HepG2 (cell line): ENCODE data around the gene TEDC1. TPM values are rescaled to one million over a fixed set of nuclear protein-coding genes. Genes with fewer than 3 reads are reported as not detected.

Experiments used
- CBFB ChIP-seq: sonication (generic); formaldehyde crosslinking; IDR thresholded peaks from 2 replicates; pipeline ENCODE4 v1.4.0; 2020; ENCODE audit warnings: missing genetic modification reagents
- HDAC6 ChIP-seq: fragments of 200-600 bp; sonication (generic); IDR thresholded peaks from 2 replicates; pipeline ENCODE4 v1.7.0; 2017; ENCODE audit warnings: mild to moderate bottlenecking, antibody characterized with exemption, low read length, low read depth
- IKZF1 ChIP-seq: fragments of 450-650 bp; IDR thresholded peaks from 2 replicates; pipeline ENCODE4 v1.7.1; 2016
- NFRKB ChIP-seq: fragments of 450-650 bp; IDR thresholded peaks from 2 replicates; pipeline ENCODE4 v1.6.1; 2017
- NFYC ChIP-seq: IDR thresholded peaks from 2 replicates; pipeline ENCODE4 v1.6.1; 2016; ENCODE audit warnings: missing genetic modification reagents, missing compliant biosample characterization
- NONO ChIP-seq, 2 experiments: fragments of 450-650 bp in 1 of 2; sonication (generic) in 1 of 2; formaldehyde crosslinking in 1 of 2; IDR thresholded peaks in 1 of 2; conservative IDR thresholded peaks in 1 of 2; 2 replicates each; pipeline versions ENCODE4 v1.6.1 to v1.8.0; 2017 to 2022; ENCODE audit warnings: mild to moderate bottlenecking in 1 of 2, missing genetic modification reagents in 1 of 2, moderate library complexity in 1 of 2
- REXO4 ChIP-seq: sonication (generic); formaldehyde crosslinking; IDR thresholded peaks from 2 replicates; pipeline ENCODE4 v1.8.0; 2022; ENCODE audit warnings: missing genetic modification reagents, mild to moderate bottlenecking, borderline replicate concordance
- TOE1 ChIP-seq: sonication (generic); formaldehyde crosslinking; IDR thresholded peaks from 2 replicates; pipeline ENCODE4 v1.4.0; 2020; ENCODE audit warnings: mild to moderate bottlenecking, missing genetic modification reagents
- ZNF143 ChIP-seq: sonication (generic); formaldehyde crosslinking; IDR thresholded peaks from 2 replicates; pipeline ENCODE4 v1.4.0; 2020; ENCODE audit warnings: missing genetic modification reagents
- ZNF17 ChIP-seq: sonication (generic); formaldehyde crosslinking; IDR thresholded peaks from 2 replicates; pipeline ENCODE4 v1.5.0; 2020; ENCODE audit warnings: mild to moderate bottlenecking, missing genetic modification reagents
- ZNF598 ChIP-seq: sonication (generic); formaldehyde crosslinking; IDR thresholded peaks from 2 replicates; pipeline ENCODE4 v1.5.1; 2020; ENCODE audit warnings: mild to moderate bottlenecking, missing genetic modification reagents, borderline replicate concordance
- polyA plus RNA-seq, 8 experiments: library from polyadenylated mRNA; depleted of rRNA in 3 of 8; stranded (reverse) in 7 of 8; unstranded in 1 of 8; fragments of >200 nt; fragmentation: Illumina TruSeq in 4 of 8; extraction: Trizol in 4 of 8; gene quantifications; 2 replicates each; pipeline versions ENCODE4 v1.2.1 to v1.2.3, GENCODE V29; 2011 to 2016; ENCODE audit warnings: low read depth in 4 of 8, missing spikeins in 1 of 8, mixed read lengths in 1 of 8; ENCODE audit not compliant: insufficient read depth in 1 of 8
- total RNA-seq, 5 experiments: library from RNA; depleted of rRNA; stranded (reverse); fragments of >200 nt; fragmentation: Illumina TruSeq; extraction: Trizol; gene quantifications; 2 replicates each; pipeline ENCODE4 v1.2.3, GENCODE V29; 2016; ENCODE audit warnings: low read depth in 1 of 5
- TF ChIP-seq, protein P1 (sequence below): sonication (generic); formaldehyde crosslinking; IDR thresholded peaks from 2 replicates; pipeline ENCODE4 v1.5.0; 2020; ENCODE audit warnings: mild to moderate bottlenecking, missing genetic modification reagents
- TF ChIP-seq, protein P2 (sequence below): sonication (generic); formaldehyde crosslinking; conservative IDR thresholded peaks from 2 replicates; pipeline ENCODE4 v1.4.0; 2020; ENCODE audit warnings: mild to moderate bottlenecking, missing genetic modification reagents, moderate library complexity
- TF ChIP-seq, protein P3 (sequence below): sonication (generic); formaldehyde crosslinking; IDR thresholded peaks from 2 replicates; pipeline ENCODE4 v1.4.0; 2020; ENCODE audit warnings: mild to moderate bottlenecking, missing genetic modification reagents
- TF ChIP-seq, protein P4 (sequence below): IDR thresholded peaks from 2 replicates; pipeline ENCODE4 v1.6.1; 2016; ENCODE audit warnings: mild to moderate bottlenecking, missing biosample characterization, missing genetic modification reagents

TEDC1 gene
- total and polyA plus RNA-seq, 2 of the 13 experiments (the other 11 are each of a cell fraction or from before 2014, with no cell fraction given) = 5.7 to 27.4 TPM

DNA sequence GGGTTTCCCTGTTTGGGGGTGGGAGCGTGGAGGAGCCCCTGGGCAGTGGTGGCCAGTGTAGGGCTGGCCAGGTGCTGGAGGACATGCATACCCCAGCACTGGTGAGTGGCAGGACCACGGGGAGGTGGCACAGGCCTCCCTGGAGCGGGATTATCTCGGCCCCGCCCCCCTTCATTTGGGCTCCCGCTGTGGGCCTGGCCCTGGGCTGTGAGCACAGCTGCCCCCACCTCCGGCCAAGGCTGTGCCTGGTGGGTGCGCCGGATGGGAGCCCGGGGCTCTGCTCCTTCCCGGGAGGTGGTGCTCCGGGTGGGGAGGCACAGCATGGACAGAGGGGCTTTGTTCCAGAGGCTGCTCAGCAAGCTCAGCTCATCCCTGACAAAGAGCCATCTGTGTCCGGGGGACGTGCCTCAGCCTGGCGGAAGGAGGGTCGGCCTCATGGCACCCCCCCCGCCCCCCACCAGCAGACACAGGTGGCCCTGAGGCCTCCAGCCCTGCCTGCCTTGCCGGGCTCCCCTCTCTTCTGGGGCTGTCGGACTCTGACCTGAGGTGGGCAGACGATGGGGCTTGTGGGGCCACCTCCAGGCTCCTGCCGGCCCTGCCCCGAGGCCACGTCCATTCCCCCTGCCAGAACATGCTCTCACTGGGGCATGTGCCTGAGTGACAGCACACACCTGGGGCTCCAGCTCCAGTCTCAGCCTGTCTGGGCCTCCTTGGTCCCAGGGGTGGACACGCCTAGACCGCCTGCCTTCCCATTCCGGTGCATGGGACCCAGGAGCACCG is 8.4 kb downstream of the TEDC1 start (continued):
- TF ChIP-seq, protein P1, sequence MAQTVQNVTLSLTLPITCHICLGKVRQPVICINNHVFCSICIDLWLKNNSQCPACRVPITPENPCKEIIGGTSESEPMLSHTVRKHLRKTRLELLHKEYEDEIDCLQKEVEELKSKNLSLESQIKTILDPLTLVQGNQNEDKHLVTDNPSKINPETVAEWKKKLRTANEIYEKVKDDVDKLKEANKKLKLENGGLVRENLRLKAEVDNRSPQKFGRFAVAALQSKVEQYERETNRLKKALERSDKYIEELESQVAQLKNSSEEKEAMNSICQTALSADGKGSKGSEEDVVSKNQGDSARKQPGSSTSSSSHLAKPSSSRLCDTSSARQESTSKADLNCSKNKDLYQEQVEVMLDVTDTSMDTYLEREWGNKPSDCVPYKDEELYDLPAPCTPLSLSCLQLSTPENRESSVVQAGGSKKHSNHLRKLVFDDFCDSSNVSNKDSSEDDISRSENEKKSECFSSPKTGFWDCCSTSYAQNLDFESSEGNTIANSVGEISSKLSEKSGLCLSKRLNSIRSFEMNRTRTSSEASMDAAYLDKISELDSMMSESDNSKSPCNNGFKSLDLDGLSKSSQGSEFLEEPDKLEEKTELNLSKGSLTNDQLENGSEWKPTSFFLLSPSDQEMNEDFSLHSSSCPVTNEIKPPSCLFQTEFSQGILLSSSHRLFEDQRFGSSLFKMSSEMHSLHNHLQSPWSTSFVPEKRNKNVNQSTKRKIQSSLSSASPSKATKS (CRISPR knock-in tag) = no peak
- no peak for TF ChIP-seq NONO (IDR thresholded peaks at IDR 0.05)
- TF ChIP-seq NONO (CRISPR knock-in tag; conservative IDR thresholded peaks at IDR 0.05) = peak; percentile 88
- TF ChIP-seq CBFB (CRISPR knock-in tag) = peak; percentile 34
- no peak for TF ChIP-seq ZNF17
- no peak for TF ChIP-seq ZNF143 (CRISPR knock-in tag)
- TF ChIP-seq TOE1 (CRISPR knock-in tag) = no peak
- TF ChIP-seq IKZF1 = no peak
- TF ChIP-seq, protein P2, sequence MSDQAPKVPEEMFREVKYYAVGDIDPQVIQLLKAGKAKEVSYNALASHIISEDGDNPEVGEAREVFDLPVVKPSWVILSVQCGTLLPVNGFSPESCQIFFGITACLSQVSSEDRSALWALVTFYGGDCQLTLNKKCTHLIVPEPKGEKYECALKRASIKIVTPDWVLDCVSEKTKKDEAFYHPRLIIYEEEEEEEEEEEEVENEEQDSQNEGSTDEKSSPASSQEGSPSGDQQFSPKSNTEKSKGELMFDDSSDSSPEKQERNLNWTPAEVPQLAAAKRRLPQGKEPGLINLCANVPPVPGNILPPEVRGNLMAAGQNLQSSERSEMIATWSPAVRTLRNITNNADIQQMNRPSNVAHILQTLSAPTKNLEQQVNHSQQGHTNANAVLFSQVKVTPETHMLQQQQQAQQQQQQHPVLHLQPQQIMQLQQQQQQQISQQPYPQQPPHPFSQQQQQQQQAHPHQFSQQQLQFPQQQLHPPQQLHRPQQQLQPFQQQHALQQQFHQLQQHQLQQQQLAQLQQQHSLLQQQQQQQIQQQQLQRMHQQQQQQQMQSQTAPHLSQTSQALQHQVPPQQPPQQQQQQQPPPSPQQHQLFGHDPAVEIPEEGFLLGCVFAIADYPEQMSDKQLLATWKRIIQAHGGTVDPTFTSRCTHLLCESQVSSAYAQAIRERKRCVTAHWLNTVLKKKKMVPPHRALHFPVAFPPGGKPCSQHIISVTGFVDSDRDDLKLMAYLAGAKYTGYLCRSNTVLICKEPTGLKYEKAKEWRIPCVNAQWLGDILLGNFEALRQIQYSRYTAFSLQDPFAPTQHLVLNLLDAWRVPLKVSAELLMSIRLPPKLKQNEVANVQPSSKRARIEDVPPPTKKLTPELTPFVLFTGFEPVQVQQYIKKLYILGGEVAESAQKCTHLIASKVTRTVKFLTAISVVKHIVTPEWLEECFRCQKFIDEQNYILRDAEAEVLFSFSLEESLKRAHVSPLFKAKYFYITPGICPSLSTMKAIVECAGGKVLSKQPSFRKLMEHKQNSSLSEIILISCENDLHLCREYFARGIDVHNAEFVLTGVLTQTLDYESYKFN (CRISPR knock-in tag) = peak; percentile 97
- TF ChIP-seq, protein P3, sequence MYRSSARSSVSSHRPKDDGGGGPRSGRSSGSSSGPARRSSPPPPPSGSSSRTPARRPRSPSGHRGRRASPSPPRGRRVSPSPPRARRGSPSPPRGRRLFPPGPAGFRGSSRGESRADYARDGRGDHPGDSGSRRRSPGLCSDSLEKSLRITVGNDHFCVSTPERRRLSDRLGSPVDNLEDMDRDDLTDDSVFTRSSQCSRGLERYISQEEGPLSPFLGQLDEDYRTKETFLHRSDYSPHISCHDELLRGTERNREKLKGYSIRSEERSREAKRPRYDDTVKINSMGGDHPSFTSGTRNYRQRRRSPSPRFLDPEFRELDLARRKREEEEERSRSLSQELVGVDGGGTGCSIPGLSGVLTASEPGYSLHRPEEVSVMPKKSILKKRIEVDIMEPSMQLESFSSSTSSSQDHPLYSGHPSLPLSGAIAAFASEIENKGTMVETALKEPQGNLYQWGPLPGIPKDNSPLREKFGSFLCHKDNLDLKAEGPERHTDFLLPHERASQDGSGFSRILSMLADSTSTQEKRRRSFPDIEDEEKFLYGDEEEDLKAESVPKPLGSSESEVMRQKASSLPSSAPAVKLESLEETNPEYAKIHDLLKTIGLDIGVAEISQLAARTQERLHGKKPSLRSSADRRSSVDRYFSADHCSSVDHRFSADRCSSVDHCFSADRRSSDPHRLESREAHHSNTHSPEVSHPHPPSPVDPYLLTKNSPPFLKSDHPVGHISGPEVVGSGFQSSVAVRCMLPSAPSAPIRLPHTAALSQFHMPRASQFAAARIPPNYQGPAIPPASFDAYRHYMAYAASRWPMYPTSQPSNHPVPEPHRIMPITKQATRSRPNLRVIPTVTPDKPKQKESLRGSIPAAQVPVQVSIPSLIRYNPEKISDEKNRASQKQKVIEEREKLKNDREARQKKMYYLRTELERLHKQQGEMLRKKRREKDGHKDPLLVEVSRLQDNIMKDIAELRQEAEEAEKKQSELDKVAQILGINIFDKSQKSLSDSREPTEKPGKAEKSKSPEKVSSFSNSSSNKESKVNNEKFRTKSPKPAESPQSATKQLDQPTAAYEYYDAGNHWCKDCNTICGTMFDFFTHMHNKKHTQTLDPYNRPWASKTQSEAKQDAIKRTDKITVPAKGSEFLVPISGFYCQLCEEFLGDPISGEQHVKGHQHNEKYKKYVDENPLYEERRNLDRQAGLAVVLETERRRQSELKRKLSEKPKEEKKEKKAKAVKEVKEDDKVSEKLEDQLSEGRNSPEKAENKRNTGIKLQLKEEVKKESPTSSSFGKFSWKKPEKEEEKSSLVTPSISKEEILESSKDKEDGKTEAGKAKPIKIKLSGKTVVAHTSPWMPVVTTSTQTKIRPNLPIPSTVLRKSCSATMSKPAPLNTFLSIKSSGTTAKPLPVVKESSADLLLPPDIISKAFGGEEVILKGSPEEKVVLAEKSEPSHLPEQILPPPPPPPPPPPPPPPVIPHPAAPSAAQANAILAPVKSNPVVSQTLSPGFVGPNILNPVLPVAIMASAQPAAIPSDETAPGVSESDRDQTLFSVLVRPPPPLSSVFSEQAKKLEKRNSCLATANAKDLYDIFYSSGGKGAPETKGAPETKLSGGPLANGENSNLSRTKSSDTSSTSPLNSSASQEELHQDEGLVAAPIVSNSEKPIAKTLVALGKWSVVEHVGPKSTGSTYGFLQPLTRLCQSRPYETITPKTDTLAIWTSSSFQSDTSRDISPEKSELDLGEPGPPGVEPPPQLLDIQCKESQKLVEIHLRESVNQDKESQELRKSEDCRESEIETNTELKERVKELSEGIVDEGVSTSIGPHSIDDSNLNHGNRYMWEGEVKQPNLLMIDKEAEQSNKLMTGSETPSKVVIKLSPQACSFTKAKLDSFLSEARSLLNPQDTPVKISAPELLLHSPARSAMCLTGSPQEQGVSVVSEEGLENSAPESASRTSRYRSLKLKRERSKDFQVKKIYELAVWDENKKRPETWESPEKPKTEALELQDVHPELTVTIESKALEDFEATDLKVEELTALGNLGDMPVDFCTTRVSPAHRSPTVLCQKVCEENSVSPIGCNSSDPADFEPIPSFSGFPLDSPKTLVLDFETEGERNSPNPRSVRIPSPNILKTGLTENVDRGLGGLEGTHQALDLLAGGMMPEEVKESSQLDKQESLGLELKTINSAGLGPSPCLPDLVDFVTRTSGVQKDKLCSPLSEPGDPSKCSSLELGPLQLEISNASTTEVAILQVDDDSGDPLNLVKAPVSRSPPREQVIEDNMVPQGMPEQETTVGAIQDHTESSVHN = no peak
- TF ChIP-seq NFYC (CRISPR knock-in tag) = no peak
- no peak for TF ChIP-seq HDAC6
- no peak for TF ChIP-seq ZNF598 (CRISPR knock-in tag)
- TF ChIP-seq, protein P4, sequence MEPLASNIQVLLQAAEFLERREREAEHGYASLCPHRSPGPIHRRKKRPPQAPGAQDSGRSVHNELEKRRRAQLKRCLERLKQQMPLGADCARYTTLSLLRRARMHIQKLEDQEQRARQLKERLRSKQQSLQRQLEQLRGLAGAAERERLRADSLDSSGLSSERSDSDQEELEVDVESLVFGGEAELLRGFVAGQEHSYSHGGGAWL (CRISPR knock-in tag) = 0 out of 2 replicates have a peak, but pooled peaks have one; percentile 12
- no peak for TF ChIP-seq NFRKB
- no peak for TF ChIP-seq REXO4 (CRISPR knock-in tag)
